HG02852 (cell line): ENCODE measurements around the gene GABRB3.

Experiments
- ATAC-seq: cut with Tn5 transposase; IDR thresholded peaks from one replicate; pipeline ENCODE4 v1.9.1; 2021; ENCODE audit warnings: mild to moderate bottlenecking, moderate library complexity; ENCODE audit not compliant: unreplicated experiment

Gene GABRB3

DNA sequence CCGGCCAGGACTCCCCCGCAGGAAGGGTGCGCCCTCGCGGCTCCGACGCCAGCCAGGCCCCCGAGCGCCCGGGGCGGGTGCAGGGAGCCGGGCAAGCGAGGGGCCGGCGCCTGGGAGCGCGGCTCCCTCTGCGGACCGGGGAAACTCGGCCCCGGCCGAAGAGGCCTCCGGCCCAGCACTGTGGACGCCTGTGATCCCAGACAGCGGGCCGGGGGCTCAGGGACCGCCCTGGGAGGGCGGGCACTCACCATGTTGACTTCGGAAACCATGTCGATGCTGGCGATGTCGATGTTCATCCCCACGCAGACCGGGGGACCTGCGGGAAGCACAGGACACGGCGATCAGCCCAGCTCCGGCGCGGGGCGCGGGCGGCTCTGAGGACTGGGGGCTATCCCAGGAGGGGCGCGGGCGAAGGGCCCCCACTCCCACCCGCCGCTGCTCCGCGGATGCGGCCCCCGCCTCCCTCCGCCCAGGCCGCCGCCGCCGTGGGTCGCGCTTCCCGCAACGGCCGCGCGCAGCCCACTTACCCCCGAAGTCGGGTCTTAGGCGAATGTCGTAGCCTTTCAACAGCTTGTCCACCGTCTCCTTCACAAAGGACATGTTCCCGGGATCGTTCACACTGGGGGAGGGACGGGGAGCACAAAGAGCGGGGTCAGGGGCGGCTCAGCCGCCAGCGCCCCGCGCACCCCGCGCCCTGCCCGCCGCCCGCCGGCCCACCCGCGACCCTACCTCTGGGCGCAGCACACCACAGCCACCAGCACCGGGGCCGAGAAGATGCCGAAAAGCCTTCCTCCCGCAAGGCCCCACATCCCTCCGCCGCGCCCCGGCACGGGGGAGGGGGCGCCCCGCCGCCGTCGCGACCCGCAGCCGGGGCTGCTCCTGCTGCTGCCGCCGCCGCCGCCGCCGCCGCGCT lies at the start of gene GABRB3:
TSS of gene GABRB3 (minus strand) at position 913 of the 913 bp plus-strand sequence.
- no peak for ATAC-seq

DNA sequence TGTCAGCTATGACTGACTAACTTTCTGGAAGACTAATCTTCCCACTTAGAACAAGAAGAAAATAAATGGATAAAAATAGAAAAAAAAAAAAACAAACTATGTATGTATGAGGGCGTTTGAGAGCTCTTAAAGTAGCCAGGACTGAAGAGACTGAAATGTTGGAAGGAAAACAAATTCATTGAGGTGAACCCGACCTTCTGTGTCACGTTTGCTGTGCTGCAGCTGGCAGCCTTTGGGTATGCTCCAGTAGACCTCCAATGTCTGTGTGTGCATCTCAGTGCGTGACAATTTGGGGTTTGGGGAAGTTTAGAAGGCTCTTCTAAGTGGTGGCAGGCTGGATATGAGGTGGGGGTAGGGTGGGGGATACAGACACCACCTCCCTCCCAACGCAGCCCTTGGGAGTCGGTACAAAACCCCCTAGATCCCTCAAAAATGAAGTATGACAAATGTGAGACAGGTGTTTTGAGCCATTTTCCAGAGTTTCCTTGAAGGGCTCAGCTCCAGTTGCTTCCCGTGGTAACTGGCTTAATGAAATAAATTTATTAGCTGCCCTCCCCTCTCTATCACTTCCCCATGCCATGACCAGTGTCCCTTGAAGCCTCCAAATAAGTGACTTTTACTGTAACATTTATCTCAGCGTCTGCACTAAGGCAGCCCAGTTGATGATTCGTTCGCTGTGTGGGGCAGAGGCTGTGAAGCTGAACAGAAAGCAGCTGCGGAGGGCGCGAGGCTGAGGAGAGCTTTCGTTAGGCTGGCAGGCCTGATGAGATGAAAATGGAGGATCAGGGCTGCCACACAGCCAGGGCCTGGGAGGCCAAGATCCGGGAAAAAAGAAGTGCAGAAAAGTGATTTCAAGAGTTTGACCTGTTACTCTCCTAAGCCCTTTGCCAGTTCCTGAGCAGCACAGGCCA lies 34.9 kb upstream of the GABRB3 start:
- no peak for ATAC-seq

DNA sequence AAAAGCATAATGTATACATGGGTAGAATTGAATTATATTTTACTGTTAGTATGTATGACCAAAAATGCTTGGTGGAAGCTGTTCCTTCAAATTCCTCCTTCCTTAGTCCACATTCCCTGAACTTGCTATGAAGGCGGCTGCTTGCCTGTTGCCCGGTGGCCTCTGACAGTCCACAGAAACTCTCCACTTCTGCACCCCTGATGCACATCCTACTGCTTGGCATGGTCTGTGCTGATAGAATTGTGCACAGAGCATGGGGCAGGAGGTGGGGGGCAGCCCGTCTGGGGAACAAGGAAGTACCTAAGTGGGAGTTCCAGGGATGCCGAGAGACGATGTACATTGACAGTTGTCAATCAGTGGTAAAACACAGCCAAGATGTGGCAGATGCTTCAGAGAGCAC lies 33.7 kb upstream of the GABRB3 start:
- ATAC-seq = no peak

DNA sequence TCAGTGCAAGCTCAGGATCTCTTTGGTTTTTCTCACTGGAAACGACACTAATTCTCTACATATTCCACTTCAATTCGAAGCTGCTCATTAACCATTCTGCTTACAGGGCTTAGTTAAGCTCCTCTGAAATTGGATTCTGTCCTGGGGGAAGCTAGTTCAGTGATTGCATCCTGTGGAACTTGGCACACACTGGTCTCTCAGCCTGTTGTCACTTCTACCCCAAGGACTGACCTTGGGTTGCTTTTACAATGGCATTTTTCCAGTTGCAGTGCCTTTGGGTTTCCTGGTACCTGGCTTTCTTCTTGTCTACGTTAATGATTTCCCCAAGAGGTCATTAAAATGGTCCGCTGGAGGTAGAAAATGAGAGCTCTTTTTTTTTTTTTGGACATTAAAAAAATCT lies 33.3 kb upstream of the GABRB3 start:
- no peak for ATAC-seq

DNA sequence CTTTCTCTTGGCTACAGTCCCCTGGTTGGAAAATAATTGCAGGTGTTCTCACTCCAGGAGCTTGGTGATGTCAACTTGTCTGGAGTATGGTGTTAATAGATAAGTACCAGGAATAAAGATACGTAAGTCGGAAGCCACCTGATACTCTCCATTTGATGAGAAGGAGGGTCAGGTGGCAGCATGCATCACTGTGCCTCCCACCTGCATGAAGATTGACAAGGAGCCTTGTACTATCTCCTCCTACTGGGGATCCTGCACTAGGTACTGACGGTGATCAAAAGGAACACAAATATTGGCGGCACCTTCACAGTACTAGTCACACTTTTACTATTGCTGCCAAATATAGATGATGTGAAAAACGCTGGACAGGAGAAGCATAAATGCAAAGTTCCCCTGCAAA lies 32.6 kb upstream of the GABRB3 start:
- no peak for ATAC-seq

DNA sequence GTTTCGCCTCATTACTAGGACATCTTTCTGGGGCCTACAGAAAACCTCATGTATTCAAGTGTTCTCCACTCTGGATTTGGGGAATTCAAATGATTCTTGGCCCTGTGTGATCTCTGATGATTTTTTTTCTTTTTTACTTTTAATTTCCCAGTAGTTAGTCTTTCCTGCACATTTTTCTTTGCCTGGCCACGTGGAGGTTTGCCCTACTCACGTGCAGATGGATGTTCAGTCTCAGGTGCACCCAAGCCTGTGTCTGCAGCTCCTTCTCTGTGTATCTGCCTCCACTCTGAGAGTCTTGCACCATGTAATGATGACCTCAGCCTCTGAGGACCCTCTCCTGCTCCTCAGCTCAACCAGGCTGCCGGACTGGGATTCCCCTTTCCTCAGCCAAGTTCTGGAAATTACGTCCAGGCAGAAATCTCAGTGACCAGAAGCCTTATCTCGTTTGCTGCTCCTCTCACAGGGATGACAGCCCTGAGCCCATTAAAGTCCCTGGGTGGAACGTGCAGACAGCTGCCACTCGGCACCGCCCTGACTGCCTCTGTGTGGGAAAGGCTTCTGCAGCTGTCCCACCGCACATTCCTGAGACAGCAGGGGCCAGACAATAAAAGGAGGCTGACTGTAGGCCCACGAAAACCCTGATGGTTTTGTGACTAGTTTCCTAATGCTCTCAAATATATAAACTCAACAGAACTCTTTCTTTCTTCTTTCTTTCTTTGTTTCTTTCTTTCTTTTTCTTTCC lies 31.4 kb upstream of the GABRB3 start:
- no peak for ATAC-seq

DNA sequence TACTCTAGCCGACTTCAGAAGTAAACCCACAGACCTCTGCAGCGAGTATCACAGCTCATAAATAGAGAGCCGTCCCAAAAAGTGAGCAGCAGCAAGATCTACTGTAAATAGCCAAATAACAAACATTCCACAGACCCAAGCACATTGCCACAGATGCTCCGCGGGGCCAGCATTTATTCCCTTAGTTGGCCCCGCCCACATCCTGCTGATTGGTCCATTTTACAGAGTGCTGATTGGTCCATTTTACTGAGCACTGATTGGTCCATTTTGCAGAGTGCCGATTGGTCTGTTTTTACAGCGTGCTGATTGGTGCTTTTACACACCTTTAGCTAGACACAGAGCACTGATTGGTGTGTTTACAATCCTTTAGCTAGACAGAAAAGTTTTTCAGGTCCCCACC lies 17.3 kb upstream of the GABRB3 start:
- no peak for ATAC-seq

DNA sequence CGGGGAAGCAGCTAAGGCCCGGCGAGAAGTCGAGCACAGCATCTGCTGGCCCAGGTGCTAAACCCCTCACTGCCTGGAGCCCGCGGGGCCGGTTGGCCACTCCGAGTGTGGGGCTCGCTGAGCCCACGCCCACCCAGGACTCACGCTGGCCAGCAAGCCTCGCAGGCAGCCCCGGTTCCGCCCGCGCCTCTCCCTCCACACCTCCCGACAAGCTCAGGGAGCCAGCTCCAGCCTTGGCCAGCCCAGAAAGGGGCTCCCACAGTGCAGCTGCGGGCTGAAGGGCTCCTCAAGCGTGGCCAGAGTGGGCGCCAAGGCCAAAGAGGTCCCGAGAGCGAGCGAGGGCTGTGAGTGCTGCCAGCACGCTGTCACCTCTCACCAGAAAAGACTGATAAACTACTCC lies 8.9 kb upstream of the GABRB3 start:
- no peak for ATAC-seq

DNA sequence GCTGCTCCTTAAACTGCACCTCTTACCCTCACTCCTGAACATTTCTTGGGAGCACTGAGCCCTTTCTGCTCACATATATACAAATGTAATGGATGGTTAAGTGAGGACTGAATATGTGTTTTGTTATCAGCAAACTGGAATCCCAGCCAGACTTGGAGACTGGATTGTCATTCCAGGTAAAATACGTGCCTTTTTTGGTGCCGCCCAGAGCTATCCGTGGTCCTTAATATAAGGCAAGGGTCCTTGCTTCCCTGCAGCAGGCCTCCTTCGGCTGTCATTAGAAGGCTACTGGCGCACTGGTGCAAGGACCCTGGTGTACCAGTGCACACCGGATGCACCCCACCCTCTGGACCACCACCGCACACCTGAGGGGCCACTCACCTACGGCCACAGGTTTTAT lies 1.1 kb upstream of the GABRB3 start:
- no peak for ATAC-seq

DNA sequence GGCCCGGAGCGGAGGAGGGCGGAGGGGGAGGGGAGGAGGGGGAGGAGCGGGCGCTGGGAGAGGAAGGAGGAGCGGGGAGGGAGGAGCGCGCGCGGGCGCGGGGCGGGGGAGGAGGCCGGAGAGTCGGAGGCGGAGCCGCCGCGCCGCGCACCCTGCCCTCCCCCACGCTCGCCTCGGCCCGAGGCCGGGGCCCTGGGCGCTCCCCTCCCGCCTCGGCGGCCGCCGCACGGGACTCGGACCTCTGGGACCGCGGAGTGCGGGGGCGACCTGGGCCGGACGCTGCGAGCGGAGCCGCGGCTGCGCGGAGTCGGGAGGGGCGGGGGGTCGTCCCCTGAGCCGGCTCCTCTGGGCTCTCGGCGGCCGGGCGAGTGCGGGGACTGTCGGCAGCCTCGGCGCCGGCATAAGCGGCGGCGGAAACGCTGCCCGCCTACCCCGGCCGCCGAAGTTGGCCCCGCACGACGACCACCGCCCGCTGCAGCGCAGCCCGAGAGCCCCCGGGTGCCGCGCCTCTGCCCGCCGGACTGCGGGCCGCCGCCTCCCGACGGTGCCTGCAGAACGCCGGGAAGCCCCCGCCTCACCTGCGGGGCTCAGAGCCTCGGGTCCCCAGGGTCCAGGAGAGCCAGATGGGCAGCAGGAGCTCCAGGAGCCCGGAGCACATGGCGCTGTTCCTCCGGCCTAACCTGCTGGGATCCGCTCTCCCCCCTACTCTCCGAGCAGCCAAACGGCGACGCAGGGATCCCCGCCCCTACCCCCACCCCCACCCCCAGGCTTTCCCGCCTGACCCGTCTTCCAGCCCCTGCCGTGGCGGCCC lies 406 bp upstream of the GABRB3 start:
- no peak for ATAC-seq

DNA sequence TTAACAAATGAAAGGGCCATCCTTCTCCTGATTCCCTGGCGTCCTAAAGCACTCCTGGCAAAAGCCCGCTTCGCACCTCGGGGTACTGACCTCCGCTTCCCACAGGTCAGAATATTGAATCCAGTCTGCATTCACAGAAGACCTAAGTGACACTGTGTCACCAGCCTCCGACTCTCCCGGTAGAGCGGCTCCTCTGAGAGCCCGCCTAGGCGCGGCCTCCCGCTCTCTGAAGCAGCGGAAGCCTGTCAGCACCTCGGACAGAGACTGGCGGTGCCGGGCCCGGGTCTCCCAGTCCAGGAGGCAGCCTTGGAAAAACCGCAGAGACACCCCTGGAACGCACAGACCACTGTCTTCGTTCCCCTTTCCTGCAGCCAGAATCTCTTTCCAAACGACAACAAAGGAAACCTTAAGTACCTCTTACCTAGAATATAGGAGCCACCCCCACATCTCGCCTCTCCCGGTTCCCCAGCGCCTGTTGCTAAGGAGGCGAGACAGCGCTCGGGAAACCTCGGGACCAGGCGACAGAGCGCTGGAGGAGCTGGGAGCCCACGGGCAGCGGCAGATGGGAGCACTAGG lies 1.2 kb downstream of the GABRB3 start:
- ATAC-seq = no peak

DNA sequence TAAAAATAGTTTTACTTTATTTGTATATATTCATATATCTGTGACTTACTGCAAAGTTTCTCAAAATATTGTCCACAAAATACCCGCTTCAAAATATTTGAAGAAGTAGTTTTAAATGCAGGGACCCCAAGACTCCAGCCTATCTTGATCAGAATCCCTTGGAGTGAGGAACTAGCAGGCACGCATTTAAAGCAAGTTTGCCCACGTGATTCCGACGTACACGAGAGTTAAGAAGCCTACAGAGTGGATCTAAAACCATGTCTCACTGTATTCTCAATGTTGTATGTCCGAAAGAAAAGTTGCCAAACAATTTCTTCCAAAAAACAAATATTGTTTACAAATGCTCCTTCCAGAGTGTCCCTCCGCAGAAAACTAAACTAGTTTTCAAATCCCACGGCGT lies 1.7 kb downstream of the GABRB3 start:
- no peak for ATAC-seq

DNA sequence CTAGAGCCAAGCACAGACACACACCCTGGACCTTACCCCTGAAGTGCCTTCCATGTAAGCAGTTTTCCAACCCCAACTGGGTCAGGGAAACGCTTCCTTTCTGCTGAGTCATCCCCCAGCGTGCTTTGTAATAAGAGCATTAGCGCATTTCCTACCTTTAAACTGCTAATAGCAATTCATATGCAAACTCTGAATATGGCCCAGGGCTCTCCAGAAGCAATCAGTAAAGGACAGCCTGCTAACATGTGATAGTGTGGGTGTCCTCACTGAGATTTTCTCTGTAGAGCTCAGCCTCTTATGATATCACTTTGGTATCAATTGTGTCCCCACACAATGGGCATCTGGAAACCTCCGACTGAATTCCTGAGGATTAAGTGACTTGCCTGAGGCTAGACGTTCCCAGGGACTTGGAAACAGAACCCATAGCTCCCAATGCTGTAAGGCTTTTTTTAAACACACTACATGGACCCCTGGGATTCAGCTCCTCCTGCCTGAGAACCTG lies 5.6 kb downstream of the GABRB3 start:
- ATAC-seq = no peak

DNA sequence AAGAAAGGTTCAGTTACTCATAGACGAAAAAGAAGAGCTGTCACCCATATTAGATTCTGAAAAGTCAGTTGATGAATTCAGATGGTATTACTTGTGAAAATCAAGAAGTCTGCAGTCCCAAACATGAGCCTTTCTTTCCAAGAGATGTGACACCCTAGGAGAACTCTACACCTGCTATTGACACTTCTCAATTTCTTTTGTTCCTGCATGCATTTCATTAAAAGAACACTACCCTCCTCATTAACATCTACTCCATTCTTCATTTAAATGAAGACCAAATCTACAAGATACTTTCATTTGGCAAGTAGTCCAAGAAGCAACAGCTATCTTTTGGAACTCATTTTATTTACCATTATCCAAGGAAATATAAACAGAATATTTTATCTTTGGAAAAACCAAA lies 6.6 kb downstream of the GABRB3 start:
- no peak for ATAC-seq

DNA sequence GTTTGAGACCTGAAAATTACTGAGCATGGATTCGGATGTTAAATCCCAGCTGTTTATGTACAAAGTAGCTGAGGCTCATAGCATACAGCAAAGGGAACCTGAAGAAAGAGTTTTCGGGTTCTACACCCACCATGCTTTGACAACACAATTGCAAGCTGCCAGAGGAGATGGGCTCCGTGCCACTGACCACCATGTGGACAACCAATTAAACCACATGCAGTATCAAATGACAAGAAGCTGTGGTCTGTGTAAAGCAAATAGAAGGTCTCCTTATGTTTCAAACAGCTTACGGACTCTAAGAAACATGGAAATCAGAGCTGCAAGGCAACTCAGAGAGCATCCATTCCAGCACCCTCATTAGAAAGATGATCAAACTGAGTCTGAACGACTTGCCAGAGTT lies 12.9 kb downstream of the GABRB3 start:
- no peak for ATAC-seq

DNA sequence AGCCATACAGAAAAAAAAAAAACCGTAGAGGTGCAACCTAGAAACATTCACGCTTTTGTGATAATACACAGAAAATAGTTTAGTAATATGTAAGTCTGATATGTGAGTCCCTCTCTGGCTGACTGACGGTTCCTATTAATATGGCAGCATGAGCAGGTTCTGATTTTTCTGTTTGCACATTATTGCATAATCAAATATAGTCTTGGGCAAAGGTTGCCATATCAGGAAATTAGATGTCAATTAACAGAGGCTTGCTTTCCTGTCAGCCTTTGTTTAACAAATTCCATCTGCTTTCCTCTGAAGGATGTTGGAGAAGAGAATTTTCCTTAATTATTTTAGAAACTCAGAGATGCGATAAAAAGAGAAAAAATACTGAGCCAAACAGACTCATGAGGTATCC lies 14.8 kb downstream of the GABRB3 start:
- ATAC-seq = no peak

DNA sequence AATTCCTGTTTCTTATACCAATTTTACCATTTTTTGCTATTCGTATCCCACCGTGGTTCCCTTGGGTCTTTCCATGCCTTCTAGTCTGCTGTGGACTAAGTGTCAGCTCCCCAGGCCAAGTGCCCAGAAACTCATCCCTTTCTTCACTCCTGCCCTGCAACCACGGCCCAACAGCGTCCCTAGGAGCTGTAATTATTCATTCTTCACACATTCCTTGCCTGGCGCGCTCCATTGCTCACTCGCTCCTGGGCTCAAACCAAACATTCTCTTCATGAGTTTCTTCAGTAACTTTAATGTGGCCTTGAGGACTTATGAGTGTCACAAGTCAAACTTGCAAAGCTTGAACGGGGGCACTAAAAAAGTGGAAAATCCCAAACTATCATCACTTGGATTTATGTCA lies 15.7 kb downstream of the GABRB3 start:
- ATAC-seq = no peak

DNA sequence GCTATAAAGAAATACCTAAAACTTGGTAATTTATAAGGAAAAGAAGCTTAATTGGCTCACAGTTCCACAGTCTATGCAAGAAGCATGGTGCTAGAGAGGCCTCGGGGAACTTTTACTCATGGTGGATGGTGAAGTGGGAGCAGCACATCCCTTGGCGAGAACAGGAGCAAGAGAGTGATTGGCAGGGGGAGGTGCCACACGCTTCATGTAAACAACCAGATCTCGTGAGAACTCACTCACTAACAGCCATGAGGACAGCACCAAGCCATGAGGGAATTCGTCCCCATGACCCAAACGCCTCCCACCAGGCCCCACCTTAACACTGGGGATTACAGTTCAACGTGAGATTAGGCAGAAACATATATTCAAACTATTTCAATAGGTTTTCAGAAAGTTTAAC lies 28.0 kb downstream of the GABRB3 start:
- no peak for ATAC-seq

DNA sequence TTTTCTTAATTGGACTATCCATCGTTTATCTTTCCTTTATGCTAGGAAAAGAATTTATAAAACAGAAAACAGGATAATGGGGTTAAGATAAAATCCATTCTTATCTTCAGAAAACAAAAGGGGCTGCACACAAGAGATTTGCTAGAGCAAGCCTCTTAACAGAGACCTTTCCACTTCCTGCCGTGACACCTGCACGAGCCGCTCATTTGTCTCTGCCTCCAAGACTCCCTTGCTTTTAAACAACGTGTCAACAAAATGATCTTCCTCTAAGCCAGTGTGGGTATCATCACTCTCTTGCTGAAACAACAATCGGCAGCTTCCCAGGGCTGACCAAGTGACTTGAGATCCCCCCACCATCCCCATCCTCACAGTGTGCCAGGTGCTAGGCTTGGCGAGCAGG lies 33.1 kb downstream of the GABRB3 start:
- ATAC-seq = no peak

DNA sequence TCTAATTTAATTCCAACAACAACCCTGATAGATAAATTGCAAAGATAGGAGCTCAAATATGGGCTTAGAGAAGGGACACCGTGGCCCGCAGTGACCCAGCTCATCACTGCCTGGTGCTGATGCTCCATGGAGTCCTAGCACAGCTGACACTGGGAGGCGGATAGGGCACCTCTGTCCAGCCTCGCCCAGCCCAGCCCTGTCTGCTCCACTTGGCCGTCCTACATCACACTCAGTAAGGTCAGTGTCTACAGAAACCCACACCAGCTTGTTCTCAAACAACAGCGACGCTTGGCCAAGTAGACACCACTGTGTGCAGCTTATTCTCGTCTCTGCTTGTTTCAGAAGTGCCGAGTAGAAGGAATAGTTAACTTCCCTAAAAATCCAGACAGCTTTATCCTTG lies 33.9 kb downstream of the GABRB3 start:
- ATAC-seq = no peak
